Endodermal cell (in vitro differentiated cells): ENCODE data around the gene DIPK1C. TPM values are rescaled to one million over a fixed set of nuclear protein-coding genes. Genes with fewer than 3 reads are reported as not detected.
A peak's percentile ranks its signal among the peaks of the same experiment; 100 is the strongest.

Experiments used
- DNase-seq: peaks from one replicate; pipeline ENCODE4 v3.0.0-alpha.2; 2017
- H3K27ac ChIP-seq: 2 replicates; pipeline ENCODE4 v1.5.1; 2013; ENCODE audit warnings: mild to moderate bottlenecking, low read depth, low read length, moderate library complexity
- H3K27me3 ChIP-seq: 2 replicates; pipeline ENCODE4 v1.6.1; 2013; ENCODE audit warnings: mild to moderate bottlenecking, low read length, moderate library complexity; ENCODE audit not compliant: insufficient read depth, control insufficient read depth, poor library complexity, severe bottlenecking
- H3K36me3 ChIP-seq: 2 replicates; pipeline ENCODE4 v1.7.0; 2013; ENCODE audit warnings: mild to moderate bottlenecking, low read length, moderate library complexity; ENCODE audit not compliant: control insufficient read depth, insufficient read depth
- H3K4me1 ChIP-seq: one replicate; pipeline ENCODE4 v1.7.0; 2013; ENCODE audit warnings: low read length; ENCODE audit not compliant: control insufficient read depth, insufficient read depth
- H3K4me3 ChIP-seq: 2 replicates; pipeline ENCODE4 v1.5.1; 2013; ENCODE audit warnings: mild to moderate bottlenecking, low read length, moderate library complexity
- H3K9ac ChIP-seq: 2 replicates; pipeline ENCODE4 v1.6.1; 2013; ENCODE audit warnings: mild to moderate bottlenecking, low read length, moderate library complexity; ENCODE audit not compliant: poor library complexity, severe bottlenecking; ENCODE audit errors: extremely low read depth
- H3K9me3 ChIP-seq: 2 replicates; pipeline ENCODE4 v1.6.1; 2013; ENCODE audit warnings: mild to moderate bottlenecking, low read length, moderate library complexity; ENCODE audit not compliant: control insufficient read depth
- H3K27ac Mint-ChIP-seq: 2 replicates; pipeline ENCODE4 v1.8.0; 2020; ENCODE audit warnings: mixed read lengths
- H3K27me3 Mint-ChIP-seq: 2 replicates; pipeline ENCODE4 v1.8.0; 2021; ENCODE audit warnings: mild to moderate bottlenecking, mixed read lengths; ENCODE audit not compliant: insufficient read depth
- H3K36me3 Mint-ChIP-seq: 2 replicates; pipeline ENCODE4 v1.8.0; 2020; ENCODE audit warnings: low read depth, mixed read lengths
- H3K4me1 Mint-ChIP-seq: 2 replicates; pipeline ENCODE4 v1.8.0; 2020; ENCODE audit warnings: mixed read lengths
- H3K4me3 Mint-ChIP-seq: 2 replicates; pipeline ENCODE4 v1.8.0; 2020; ENCODE audit warnings: mild to moderate bottlenecking, moderate library complexity, mixed read lengths
- H3K9me3 Mint-ChIP-seq: 2 replicates; pipeline ENCODE4 v1.8.0; 2020; ENCODE audit warnings: mild to moderate bottlenecking, mixed read lengths
- WGBS, 2 experiments: methylation state at CpG; one replicate each; pipeline versions ENCODE4 v1.1.5 to v1.1.7; 2013; ENCODE audit warnings: missing lambda C conversion rate in 2 of 2, mixed read lengths in 1 of 2; ENCODE audit not compliant: insufficient coverage in 1 of 2, insufficient read length in 1 of 2; 5-methylcytosine and 5-hydroxymethylcytosine counted together
- total RNA-seq, 2 donors: library from RNA; stranded (reverse); fragmentation: NEBNext Ultra II Directional in 1 of 2; extraction: Animal tissue kit (Norgen Biotek cat#: 25700) in 1 of 2; gene quantifications; 2 replicates in 1 of 2; 3 replicates in 1 of 2; pipeline ENCODE4 v1.2.1, GENCODE V29; 2021
- TF ChIP-seq, protein P1 (sequence below): fragments of 200-600 bp; sonication (generic); conservative IDR thresholded peaks from 2 replicates; pipeline ENCODE4 v1.5.0; 2021; ENCODE audit warnings: antibody characterized with exemption, mild to moderate bottlenecking

Gene DIPK1C
- total RNA-seq, 2 donors from 2014 or later: 0.13 TPM; not detected in 1

DNA sequence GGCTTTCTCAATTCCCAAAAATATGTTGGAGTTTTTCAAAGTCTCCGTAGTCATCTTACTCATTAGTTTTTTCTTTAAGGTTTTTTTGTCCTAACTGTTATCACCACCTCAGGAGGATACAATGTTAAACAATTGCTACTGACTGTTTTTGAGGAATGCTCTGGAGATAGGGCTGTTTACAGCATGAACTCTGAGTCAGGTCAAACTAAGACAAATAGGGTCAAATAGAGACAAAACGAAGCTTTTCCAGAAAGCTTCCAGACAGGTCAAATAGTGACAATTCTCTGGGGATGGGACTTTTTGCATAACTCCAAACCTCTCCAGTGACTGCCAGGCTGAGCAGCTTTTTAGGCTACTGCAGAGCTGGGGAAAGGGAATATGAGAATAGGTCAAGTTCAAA is 15.2 kb upstream of the DIPK1C start:
- Mint-ChIP-seq H3K27ac (no peak overlapping the region), H3K36me3 (no peaks in the 10 kb centered on the region), H3K4me1 (peaks cover 4% of the 10 kb centered on the region), H3K9me3 (peaks cover 10% of the 10 kb centered on the region), H3K27me3 (peaks cover 3% of the 10 kb centered on the region), H3K4me3 (no peak overlapping the region)
- no peak for DNase-seq
- no peak overlapping the region for H3K27ac ChIP-seq
- peaks cover 13% of the 10 kb centered on the region for H3K4me1 ChIP-seq
- WGBS, 2 experiments: 58 to 63% methylated on average over 1 to 2 of the region's 2 CpGs
- H3K4me3 ChIP-seq: peak overlapping the region; percentile 14
- H3K9me3 ChIP-seq: peaks cover 27% of the 10 kb centered on the region
- no peaks in the 10 kb centered on the region for H3K27me3 ChIP-seq
- no peaks in the 10 kb centered on the region for H3K36me3 ChIP-seq
- no peak overlapping the region for H3K9ac ChIP-seq
- TF ChIP-seq, protein P1, sequence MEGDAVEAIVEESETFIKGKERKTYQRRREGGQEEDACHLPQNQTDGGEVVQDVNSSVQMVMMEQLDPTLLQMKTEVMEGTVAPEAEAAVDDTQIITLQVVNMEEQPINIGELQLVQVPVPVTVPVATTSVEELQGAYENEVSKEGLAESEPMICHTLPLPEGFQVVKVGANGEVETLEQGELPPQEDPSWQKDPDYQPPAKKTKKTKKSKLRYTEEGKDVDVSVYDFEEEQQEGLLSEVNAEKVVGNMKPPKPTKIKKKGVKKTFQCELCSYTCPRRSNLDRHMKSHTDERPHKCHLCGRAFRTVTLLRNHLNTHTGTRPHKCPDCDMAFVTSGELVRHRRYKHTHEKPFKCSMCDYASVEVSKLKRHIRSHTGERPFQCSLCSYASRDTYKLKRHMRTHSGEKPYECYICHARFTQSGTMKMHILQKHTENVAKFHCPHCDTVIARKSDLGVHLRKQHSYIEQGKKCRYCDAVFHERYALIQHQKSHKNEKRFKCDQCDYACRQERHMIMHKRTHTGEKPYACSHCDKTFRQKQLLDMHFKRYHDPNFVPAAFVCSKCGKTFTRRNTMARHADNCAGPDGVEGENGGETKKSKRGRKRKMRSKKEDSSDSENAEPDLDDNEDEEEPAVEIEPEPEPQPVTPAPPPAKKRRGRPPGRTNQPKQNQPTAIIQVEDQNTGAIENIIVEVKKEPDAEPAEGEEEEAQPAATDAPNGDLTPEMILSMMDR: no peak

DNA sequence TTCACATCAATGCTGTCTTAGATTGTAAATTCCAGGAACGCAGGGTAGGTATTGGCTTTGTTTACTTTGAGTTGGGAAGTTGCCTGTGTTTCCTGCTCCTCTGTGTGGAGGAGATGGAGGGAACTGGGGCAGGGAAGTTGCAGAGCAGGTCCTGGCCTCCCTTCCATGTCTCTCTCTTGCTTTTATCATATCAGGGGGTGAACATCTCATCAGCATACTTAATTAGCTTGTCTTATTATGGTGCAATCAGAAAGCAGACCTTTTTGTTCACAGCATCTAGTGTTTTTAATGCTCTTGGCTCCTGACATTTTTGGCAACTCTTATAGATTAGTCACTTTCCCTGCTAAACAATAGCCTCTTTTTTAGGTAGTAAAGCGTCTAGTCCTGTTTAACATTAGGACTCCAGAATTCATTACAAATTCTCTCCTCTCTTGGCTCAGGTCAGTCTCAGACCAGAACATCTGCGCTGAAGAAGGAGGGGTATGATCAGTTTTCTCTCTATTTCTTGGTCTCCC is 11.5 kb upstream of the DIPK1C start:
- no peak overlapping the region for H3K9ac ChIP-seq
- Mint-ChIP-seq H3K4me1 (no peaks in the 10 kb centered on the region), H3K27me3 (peaks cover 3% of the 10 kb centered on the region), H3K9me3 (peaks cover 10% of the 10 kb centered on the region), H3K27ac (no peak overlapping the region), H3K36me3 (no peaks in the 10 kb centered on the region), H3K4me3 (no peak overlapping the region)
- peaks cover 7% of the 10 kb centered on the region for H3K4me1 ChIP-seq
- no peak for DNase-seq
- 94 to 100% methylated on average over 1 to 3 of the region's 3 CpGs for WGBS, 2 experiments
- TF ChIP-seq, protein P1: no peak
- no peak overlapping the region for H3K27ac ChIP-seq
- H3K9me3 ChIP-seq: peaks cover 27% of the 10 kb centered on the region
- H3K27me3 ChIP-seq: no peaks in the 10 kb centered on the region
- H3K36me3 ChIP-seq: no peaks in the 10 kb centered on the region
- no peak overlapping the region for H3K4me3 ChIP-seq

DNA sequence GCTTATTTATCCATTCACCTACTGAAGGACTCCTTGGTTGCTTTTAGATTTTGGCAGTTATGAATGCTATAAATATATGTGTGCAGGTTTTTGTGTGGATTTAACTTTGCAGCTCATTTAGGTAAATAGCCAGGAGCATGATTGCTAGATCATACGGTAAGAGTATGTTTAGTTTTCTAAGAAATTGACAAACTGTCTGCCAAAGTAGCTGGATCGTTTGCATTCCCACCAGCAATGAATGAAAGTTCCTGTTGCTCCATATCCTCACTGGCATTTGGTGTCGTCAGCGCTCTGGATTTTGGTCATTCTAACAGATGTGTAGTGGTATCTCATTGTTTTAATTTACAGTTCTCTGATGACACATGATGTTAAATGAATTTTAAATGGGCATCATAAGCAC is 8.7 kb upstream of the DIPK1C start:
- TF ChIP-seq, protein P1: no peak
- Mint-ChIP-seq H3K27me3 (peaks cover 12% of the 10 kb centered on the region), H3K4me1 (no peaks in the 10 kb centered on the region), H3K27ac (no peak overlapping the region), H3K9me3 (peaks cover 10% of the 10 kb centered on the region), H3K4me3 (no peak overlapping the region), H3K36me3 (no peaks in the 10 kb centered on the region)
- Histone ChIP-seq H3K27me3 (no peaks in the 10 kb centered on the region), H3K4me1 (no peaks in the 10 kb centered on the region), H3K36me3 (no peaks in the 10 kb centered on the region), H3K9me3 (peaks cover 16% of the 10 kb centered on the region), H3K9ac (no peak overlapping the region), H3K27ac (no peak overlapping the region), H3K4me3 (no peak overlapping the region)
- WGBS, 2 experiments: 95 to 96% methylated on average over 3 to 4 of the region's 4 CpGs
- no peak for DNase-seq
